HUES6 (cell line): Measurements from ENCODE around the gene SERPINE1.
"Not testable (repeated sequence)": the region's sequence is repeated elsewhere in the genome, so short reads cannot be mapped to it uniquely, and the experiment has no call there.

Experiments used
- H3K27ac ChIP-seq: 2 replicates; pipeline ENCODE4 v1.7.0; 2013; ENCODE audit warnings: low read depth, mild to moderate bottlenecking, low read length, inconsistent platforms
- H3K27me3 ChIP-seq: 2 replicates; pipeline ENCODE4 v1.6.1; 2013; ENCODE audit warnings: low read length; ENCODE audit not compliant: control insufficient read depth, insufficient read depth
- H3K36me3 ChIP-seq: 2 replicates; pipeline ENCODE4 v1.6.1; 2013; ENCODE audit warnings: low read length; ENCODE audit not compliant: control insufficient read depth, insufficient read depth
- H3K4me1 ChIP-seq: 2 replicates; pipeline ENCODE4 v1.6.1; 2013; ENCODE audit warnings: low read length; ENCODE audit not compliant: control insufficient read depth, insufficient read depth
- H3K4me3 ChIP-seq: 2 replicates; pipeline ENCODE4 v1.5.1; 2013; ENCODE audit warnings: low read depth, low read length
- H3K9ac ChIP-seq: one replicate; pipeline ENCODE4 v1.6.1; 2013; ENCODE audit warnings: mild to moderate bottlenecking, low read length
- H3K9me3 ChIP-seq: 2 replicates; pipeline ENCODE4 v1.6.1; 2013; ENCODE audit warnings: low read depth, low read length; ENCODE audit not compliant: control insufficient read depth, insufficient read depth

SERPINE1 gene

GRCh38 chr7:101124376-101125056 is 2.4 kb upstream of the SERPINE1 start:
- H3K4me3 ChIP-seq = no peak overlapping the region
- H3K27ac ChIP-seq = no peak overlapping the region
- peaks cover 4% of the 10 kb centered on the region; the same call in 1 of the 2 replicates for H3K36me3 ChIP-seq
- H3K27me3 ChIP-seq = no peaks in the 10 kb centered on the region
- peaks cover 2% of the 10 kb centered on the region for H3K9me3 ChIP-seq
- H3K9ac ChIP-seq = no peak overlapping the region
- peaks cover 47% of the 10 kb centered on the region for H3K4me1 ChIP-seq

GRCh38 chr7:101125989-101126650 is 784 bp upstream of the SERPINE1 start:
- peaks cover 42% of the 10 kb centered on the region for H3K4me1 ChIP-seq

GRCh38 chr7:101127460-101128039 is 646 bp downstream of the SERPINE1 start:
- Histone ChIP-seq H3K27me3 (no peaks in the 10 kb centered on the region), H3K9ac (peak overlapping the region; percentile 50), H3K27ac (no peak overlapping the region), H3K4me3 (peak overlapping the region; percentile 37), H3K4me1 (peaks cover 33% of the 10 kb centered on the region), H3K9me3 (peaks cover 2% of the 10 kb centered on the region), H3K36me3 (peaks cover 14% of the 10 kb centered on the region; the same call in 1 of the 2 replicates)

More at GRCh38 chr7:101125989-101126650, 784 bp upstream of the SERPINE1 start:
- no peak overlapping the region for H3K27ac ChIP-seq
- H3K36me3 ChIP-seq = peaks cover 10% of the 10 kb centered on the region; the same call in 1 of the 2 replicates
- no peak overlapping the region; the same call in 1 of the 2 replicates for H3K4me3 ChIP-seq
- peaks cover 2% of the 10 kb centered on the region for H3K9me3 ChIP-seq
- H3K27me3 ChIP-seq = no peaks in the 10 kb centered on the region
- H3K9ac ChIP-seq = peak overlapping the region; percentile 13

- Histone ChIP-seq H3K36me3 (peaks cover 14% of the 10 kb centered on the region; the same call in 1 of the 2 replicates), H3K27ac (no peak overlapping the region), H3K27me3 (no peaks in the 10 kb centered on the region), H3K9me3 (peaks cover 2% of the 10 kb centered on the region), H3K9ac (peak overlapping the region; percentile 32), H3K4me1 (peaks cover 28% of the 10 kb centered on the region), H3K4me3 (peak overlapping the region; percentile 16; the same call in 1 of the 2 replicates)
These were observed 1.3 kb downstream of the SERPINE1 start for GRCh38 chr7:101128040-101128834.

- Histone ChIP-seq H3K36me3 (peaks cover 19% of the 10 kb centered on the region; the same call in 1 of the 2 replicates), H3K4me1 (peaks cover 38% of the 10 kb centered on the region), H3K4me3 (no peak overlapping the region), H3K27me3 (no peaks in the 10 kb centered on the region), H3K27ac (no peak overlapping the region), H3K9ac (no peak overlapping the region), H3K9me3 (peaks cover 2% of the 10 kb centered on the region)
These were observed 2.8 kb downstream of the SERPINE1 start for GRCh38 chr7:101129603-101130117.

GRCh38 chr7:101132626-101133600 is 6.0 kb downstream of the SERPINE1 start:
- not testable (repeated sequence) for H3K9me3 ChIP-seq, H3K4me3 ChIP-seq, H3K9ac ChIP-seq, H3K27ac ChIP-seq, H3K27me3 ChIP-seq
- peaks cover 22% of the 10 kb centered on the region; the same call in 1 of the 2 replicates for H3K36me3 ChIP-seq
- peaks cover 25% of the 10 kb centered on the region for H3K4me1 ChIP-seq

- Histone ChIP-seq H3K36me3 (peaks cover 18% of the 10 kb centered on the region; the same call in 1 of the 2 replicates), H3K4me3 (no peak overlapping the region), H3K27me3 (no peaks in the 10 kb centered on the region), H3K27ac (no peak overlapping the region), H3K9me3 (no peaks in the 10 kb centered on the region), H3K9ac (no peak overlapping the region), H3K4me1 (peaks cover 18% of the 10 kb centered on the region)
These were observed 6.9 kb downstream of the SERPINE1 start for GRCh38 chr7:101133621-101134398.

- peaks cover 18% of the 10 kb centered on the region; the same call in 1 of the 2 replicates for H3K36me3 ChIP-seq
- no peaks in the 10 kb centered on the region for H3K9me3 ChIP-seq
- no peak overlapping the region for H3K9ac ChIP-seq
- H3K4me3 ChIP-seq = no peak overlapping the region
- no peaks in the 10 kb centered on the region for H3K27me3 ChIP-seq
- H3K4me1 ChIP-seq = peaks cover 18% of the 10 kb centered on the region
- no peak overlapping the region for H3K27ac ChIP-seq
These were observed 7.6 kb downstream of the SERPINE1 start for GRCh38 chr7:101134399-101134980.

- H3K9ac ChIP-seq = peak overlapping the region; percentile 89
- H3K27me3 ChIP-seq = no peaks in the 10 kb centered on the region
- peaks cover 8% of the 10 kb centered on the region; the same call in 1 of the 2 replicates for H3K36me3 ChIP-seq
- H3K4me3 ChIP-seq = no peak overlapping the region
- H3K27ac ChIP-seq = peak overlapping the region; percentile 88
- H3K9me3 ChIP-seq = no peaks in the 10 kb centered on the region
- peaks cover 29% of the 10 kb centered on the region for H3K4me1 ChIP-seq
These were observed 10.8 kb downstream of the SERPINE1 start for GRCh38 chr7:101137651-101138212.
